Epithelial cell of esophagus (primary cell): ENCODE results near the gene CLEC1A.

Experiments
- DNase-seq: peaks from one replicate; pipeline ENCODE4 v3.0.0; 2010; ENCODE audit warnings: low read depth
- H3K4me3 ChIP-seq: 2 replicates; pipeline ENCODE4 v1.5.1; 2011; ENCODE audit warnings: mild to moderate bottlenecking, low read length, control low read depth
- TF ChIP-seq, protein P1 (sequence below): IDR thresholded peaks from 2 replicates; pipeline ENCODE4 v1.5.1; 2011; ENCODE audit warnings: low read depth, mild to moderate bottlenecking, low read length, control low read depth, inconsistent platforms; ENCODE audit not compliant: insufficient read depth; ENCODE audit errors: missing control alignments

CLEC1A gene

DNA sequence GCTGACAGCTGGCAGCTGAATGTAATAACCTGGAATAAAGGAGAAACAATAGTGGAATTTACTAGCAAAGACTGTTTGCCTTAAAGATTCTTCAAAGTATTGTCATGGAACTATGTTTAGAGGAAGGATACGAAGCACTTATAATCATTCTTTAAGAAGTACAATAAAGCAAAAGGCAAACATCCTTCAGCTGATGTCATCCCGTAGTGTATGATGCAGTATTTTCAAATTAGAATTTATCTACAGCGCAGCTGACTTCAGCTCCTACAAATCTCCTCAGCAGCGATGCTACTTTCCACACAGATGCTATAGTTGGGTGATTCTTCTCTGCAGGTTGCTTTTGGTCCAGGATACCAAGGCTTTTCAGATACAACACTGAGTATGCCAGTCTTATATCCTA lies 31.5 kb downstream of the CLEC1A start:
- DNase-seq = no peak
- TF ChIP-seq, protein P1, sequence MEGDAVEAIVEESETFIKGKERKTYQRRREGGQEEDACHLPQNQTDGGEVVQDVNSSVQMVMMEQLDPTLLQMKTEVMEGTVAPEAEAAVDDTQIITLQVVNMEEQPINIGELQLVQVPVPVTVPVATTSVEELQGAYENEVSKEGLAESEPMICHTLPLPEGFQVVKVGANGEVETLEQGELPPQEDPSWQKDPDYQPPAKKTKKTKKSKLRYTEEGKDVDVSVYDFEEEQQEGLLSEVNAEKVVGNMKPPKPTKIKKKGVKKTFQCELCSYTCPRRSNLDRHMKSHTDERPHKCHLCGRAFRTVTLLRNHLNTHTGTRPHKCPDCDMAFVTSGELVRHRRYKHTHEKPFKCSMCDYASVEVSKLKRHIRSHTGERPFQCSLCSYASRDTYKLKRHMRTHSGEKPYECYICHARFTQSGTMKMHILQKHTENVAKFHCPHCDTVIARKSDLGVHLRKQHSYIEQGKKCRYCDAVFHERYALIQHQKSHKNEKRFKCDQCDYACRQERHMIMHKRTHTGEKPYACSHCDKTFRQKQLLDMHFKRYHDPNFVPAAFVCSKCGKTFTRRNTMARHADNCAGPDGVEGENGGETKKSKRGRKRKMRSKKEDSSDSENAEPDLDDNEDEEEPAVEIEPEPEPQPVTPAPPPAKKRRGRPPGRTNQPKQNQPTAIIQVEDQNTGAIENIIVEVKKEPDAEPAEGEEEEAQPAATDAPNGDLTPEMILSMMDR = no peak
- no peak overlapping the region for H3K4me3 ChIP-seq

DNA sequence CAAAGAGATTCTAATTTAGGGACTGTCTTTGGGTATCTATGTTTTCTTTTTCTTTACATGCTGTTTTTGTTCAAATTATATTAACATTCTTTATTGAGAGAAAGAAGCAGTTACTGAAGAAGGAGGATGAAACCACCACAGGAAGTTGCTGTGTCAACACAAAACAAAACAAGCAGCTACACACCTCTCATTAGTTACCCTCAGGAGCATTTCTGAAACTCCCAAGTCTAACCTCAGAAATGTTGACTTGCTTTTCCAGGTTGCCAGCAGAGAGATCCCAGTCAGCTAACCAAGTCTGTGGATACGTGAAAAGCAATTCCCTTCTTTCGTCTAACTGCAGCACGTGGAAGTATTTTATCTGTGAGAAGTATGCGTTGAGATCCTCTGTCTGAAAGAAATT lies 33.5 kb downstream of the CLEC1A start:
- no peak overlapping the region for H3K4me3 ChIP-seq
- TF ChIP-seq, protein P1 = no peak
- peak; percentile 15 for DNase-seq

DNA sequence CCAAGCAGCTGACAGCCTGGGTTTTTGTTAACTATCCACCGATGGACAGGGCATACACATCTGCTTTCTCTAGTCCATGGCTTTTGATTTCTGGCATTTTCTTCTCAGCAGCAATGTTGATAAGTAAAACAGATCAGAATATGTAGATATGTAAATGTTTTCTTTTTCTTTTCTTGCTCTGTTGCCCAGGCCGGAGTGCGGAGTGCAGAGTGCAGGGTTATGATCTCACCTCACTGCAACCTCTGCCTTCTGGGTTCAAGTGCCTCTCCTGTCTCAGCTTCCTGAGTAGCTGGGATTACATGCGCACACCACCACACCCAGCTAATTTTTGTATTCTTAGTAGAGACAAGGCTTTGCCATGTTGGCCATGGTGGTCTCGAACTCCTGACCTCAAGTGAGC lies 40.4 kb downstream of the CLEC1A start:
- no peak overlapping the region for H3K4me3 ChIP-seq
- TF ChIP-seq, protein P1 = no peak
- DNase-seq = no peak

DNA sequence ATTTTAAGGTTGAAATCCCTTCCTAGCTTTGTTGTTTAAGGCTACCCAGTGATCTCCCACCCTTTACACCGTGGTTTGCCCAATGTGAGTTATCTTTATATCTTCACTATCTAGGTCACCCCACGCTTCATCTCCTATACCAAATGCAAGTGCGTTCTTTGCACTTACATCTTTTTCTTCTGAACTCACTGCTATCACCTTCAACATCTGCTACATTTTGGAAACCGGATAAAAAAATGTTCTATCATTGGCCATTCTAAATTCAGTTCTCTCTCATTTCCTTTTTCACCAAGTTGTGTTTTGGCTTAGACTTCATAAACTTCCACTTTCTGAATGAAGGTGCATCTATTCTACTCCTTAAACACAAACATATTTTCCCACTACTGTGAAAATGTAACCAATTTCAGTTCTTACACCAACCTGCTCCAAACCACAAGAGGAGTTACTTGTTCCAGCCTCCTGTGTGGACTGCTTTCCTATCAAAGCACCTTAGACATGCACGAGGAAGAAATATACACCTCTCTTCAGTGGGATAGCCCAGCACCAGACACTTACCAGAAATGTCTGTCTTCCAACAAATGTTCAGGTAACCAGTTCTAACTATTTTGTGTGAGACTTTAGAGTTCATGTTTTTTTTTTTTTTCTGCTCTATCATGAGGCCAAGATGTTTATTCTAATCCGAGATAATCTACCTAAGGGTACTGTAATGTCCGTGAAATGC lies 46.4 kb downstream of the CLEC1A start:
- no peak for DNase-seq
- TF ChIP-seq, protein P1 = no peak
- H3K4me3 ChIP-seq = no peak overlapping the region

DNA sequence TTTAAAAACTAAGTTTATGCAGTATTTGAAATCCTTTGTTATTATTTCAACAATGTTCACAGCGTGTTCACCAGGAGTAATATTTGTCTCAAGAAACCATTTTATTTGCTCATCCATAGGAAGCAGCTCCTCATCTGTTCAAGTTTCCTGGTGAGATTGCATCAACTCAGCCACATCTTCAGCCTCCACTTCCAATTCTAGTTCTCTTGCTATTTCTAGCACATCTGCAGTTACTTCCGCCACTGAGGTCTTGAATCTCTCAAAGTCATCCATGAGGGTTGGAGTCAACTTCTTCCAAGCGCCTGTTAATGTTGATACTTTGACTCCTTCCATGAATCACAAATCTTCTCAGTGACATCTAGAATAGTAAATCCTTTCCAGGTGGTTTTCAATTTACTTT lies 50.3 kb downstream of the CLEC1A start:
- TF ChIP-seq, protein P1 = no peak
- DNase-seq = no peak
- H3K4me3 ChIP-seq = no peak overlapping the region

DNA sequence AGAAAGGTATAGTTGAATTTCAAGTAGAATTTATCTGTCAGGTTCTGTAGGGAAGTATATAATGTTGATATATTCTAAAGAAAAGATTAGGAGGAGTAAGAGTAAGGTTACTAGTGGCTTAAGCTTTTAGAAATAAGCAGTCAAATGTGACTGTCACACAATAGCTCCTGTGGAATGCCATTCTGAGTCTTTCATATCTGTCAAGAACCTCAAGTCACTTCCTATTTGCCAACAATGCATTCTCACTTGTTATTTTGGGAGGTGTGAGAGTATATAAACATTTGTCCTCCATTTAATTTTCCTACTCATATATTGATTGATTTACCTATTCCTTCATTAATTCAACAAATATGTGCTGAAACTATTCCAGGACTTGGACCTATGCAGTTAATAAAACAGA lies 56.6 kb downstream of the CLEC1A start:
- no peak for DNase-seq
- no peak overlapping the region for H3K4me3 ChIP-seq
- TF ChIP-seq, protein P1 = no peak
